GM21825 (cell line): ENCODE data around the gene GPR55.

Source experiments
- ATAC-seq: cut with Tn5 transposase; IDR thresholded peaks from one replicate; pipeline ENCODE4 v1.9.1; 2021; ENCODE audit warnings: mild to moderate bottlenecking, moderate library complexity; ENCODE audit not compliant: unreplicated experiment

Gene GPR55

GRCh38 chr2:230870544-230871360, 54.3 kb downstream of the GPR55 start:
- ATAC-seq, result no peak

DNA sequence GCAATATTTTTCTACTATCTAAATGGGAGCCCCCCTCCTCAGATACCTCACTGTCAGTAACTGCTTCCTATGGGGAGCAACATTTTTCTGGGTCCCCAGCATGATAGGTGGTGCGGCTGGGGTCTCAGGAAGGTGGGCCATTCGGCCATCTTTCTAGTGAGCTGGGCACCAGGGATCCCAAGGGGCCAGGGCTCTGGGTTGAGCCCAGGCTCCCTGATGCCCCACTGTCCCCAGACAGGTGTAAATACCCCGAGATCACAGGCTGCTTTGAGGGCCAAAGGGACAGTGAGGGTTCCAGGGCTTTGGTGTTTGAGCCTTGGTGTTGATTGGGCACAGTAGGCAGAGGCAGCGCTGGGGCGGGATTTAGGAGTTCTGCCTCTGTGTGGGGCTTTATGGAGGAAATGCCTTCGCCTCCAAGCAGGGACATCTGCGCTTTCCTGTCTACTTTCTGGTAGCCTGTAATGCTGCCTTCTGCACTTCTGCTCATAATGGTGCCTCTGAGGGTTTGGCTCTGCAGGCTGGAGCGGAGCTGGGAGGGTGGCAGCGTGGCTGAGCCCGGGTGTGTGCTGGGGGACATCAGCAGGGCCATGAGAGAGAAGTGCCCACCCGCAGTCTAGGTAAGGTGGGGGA, 55.0 kb downstream of the GPR55 start:
- no peak for ATAC-seq

DNA sequence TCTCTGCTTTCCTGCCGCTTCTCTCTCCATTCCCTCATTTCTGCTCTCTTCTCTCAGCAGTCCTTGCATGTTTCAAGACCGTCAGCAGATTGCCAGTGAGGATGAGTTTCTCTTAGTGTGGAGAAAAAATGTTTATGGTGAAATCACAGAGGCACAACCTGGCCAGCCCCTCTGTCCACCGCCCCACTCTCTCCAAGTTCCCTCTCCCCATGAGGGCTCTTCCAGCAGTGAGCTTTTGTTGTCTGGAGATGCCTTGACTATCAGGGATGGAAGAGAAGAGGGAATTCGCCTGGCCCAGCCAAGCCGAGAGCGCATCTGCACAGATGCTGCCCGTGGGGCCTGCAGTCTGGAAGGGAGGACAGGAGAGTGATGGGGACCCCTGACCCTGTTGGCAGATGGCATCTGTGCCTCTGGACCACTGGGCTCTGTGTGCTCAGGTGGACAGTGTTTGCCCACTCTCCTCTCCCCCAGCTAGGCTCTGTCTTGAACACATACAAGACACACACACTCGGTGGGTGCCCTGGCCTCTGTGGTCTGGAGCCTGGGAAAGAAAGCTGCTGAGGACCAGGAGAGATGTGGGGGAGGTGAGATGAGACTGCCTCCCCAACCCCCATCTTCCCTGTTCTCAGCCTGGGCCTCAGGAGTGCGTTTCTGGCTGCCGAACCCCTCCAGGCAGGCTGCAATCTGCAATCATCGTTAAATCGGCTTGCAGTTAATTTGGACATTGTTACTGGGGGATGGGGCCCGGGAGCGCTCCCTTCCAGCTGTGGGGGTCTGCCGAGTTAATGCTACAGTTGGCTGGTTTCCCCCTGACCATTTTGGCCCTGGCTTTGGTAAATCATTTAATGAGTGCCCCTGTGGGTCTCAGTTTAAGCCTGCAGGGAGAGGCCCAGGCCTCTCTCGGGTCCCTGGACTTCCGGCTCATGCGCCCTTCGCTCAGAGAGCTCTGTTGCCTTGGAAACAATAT, 55.8 kb downstream of the GPR55 start:
- ATAC-seq, result no peak

- no peak for ATAC-seq
These were observed 56.7 kb downstream of the GPR55 start for GRCh38 chr2:230868161-230868946.

DNA sequence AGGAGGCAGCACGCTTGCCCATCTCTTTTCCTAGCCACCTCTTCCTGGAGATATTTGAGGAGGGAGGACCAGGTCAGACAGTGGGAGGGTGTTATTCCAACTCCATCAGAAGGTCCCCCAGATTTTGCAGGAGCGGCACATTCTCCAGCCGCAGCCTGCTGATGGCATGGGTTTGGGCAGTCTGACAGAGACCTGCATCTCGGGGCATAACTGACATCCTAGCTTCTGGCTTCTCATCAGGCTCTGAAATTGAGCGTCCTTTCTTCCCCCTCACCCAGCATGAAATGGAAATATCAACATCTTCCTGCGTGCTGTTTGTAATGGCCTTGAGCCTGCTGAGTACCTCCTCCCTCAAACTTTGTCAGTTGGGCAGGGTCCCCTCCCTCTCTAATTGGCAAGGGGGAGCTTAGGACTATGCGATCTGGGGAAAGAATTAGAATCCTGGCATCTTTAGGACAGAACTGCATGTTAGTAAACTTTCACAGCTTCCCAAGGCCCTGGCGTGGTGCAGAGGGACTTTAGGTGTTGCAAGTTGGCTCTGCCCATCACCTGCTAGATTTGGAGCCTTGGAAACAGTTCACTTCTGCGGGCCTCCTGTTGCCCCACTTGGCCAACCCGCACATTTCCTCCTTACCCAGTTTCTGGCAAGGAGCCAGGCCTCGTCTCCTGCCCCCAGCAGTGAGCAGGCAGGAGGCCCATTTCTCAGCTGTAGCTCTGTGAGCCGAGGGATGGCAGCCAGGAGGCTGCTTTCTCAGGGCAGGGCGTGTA, 58.1 kb downstream of the GPR55 start:
- ATAC-seq, result no peak

DNA sequence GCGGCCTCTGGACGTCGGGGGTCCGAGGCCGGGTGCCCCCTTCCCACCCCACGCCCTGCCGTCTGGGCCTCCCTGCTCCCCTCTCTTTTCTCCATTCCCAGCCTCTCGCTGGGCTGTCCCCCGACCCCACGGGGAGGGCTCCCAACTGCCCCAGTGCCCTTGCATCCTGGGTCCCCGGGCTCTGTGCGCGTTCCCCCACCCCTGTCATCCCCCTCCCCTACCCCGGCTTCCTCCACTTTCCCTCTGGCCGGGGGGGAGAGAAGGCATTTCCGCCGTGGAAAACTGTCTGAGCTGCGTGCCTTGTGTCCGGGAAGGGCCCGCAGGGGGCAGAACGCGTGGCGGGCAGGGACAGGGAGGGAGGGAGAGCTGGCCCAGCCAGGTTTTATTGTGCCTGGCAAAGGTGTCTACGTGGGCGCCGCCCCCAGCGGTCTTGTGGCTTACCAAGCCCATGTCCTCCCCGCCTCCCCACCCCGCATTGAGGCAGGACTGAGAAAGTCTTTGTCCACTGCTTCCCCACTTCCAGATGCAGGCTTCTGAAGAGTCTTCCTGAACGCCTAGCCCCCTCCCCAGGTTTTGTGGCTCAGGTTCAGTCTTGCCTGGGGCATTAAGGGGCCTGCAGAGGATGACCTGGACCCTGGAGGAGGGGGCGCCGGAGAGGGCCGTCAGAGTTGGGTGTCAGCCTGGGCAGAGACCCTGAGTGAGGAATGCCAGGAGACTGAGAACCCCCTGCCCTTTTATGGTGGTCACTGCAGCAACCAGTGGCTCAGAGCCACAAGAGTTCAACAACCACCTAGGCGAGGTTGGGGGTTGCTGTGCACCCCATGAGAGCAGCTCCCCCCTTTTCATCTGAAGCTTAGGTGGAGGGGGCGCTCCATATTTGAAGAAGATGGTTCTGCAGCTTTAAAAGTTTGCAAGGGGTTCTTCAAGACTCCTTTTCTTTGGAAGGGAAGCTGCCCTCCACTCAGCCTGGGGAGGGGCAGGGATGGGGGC, 59.0 kb downstream of the GPR55 start:
- no peak for ATAC-seq

GRCh38 chr2:230865307-230865765, 59.7 kb downstream of the GPR55 start:
- no peak for ATAC-seq

DNA sequence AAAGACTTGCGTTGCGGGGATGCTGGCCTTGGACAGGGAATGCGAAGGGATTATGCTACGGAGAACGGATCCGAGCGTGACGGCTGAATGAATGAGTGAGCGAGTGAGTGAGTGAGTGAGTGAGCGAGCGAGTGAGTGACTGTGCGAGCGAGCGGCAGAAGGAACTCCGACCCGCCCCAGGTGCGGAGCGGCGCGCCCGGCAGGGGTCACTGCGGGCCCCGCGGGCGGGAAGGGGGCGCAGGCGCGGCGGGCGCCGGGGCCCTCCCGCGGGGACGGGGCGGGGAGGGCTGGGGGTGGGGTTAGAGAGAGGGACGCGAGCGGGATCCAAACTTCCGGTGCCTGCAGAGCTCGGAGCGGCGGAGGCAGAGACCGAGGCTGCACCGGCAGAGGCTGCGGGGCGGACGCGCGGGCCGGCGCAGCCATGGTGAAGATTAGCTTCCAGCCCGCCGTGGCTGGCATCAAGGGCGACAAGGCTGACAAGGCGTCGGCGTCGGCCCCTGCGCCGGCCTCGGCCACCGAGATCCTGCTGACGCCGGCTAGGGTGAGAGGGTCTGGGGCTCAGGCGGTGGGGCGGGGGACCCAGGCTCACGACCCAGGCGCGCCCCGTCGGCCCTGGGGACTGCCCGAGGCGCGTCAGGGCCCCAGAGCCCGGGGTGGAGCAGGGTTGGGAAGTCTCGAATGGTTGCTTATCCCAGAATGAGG, 60.3 kb downstream of the GPR55 start, which contains the start of gene ITM2C:
Gene ITM2C (plus strand): TSS at position 338 of the 702 bp plus-strand sequence. CDS start 84 bp downstream, at position 422.
- peak; percentile 57 for ATAC-seq

DNA sequence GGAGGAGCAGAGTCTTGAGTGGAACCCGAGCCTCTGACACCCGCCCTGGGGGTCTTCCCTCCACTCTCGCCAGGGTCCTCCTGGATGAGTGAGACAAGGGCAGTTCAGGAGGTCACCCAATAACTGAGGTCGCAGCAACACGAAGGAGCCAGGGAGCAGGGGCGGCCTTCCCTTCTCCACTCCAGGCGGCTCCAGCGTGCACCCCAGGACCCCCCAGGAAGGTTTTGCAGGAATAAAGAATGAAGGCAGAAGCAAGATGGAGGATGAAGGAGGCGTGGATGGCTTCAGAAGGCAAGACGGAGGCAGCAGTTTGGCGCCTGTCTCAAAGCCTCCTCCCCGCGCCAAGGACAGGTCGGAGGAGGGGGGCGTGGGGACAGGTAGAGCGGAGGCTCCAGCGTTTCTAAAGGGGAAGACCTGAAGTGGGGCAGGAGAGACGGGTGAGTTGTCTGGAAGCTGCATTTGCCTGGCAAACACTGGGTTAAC, 60.9 kb downstream of the GPR55 start:
- no peak for ATAC-seq

- no peak for ATAC-seq
These were observed 61.5 kb downstream of the GPR55 start for GRCh38 chr2:230863442-230864121.

DNA sequence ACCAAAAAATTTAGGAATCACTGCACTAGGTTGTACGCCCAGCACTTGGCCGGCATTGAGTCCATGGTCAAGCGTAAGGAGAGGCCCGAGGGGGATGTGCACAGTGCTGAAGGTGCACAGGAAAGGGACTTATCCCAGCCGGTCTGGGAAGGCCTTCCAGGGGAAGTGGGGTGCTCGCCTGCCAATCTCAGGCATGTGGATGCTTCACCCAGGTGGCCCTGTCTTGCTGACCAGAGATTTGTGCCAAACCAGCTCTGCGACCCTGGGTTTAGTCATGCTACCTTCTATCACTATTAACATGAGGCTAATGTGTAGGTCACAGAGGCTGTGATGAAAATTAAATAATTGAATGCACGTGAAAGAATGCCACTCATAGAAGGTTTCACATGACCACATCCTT, 62.0 kb downstream of the GPR55 start:
- ATAC-seq, result no peak

GRCh38 chr2:230862292-230862691, 62.8 kb downstream of the GPR55 start:
- ATAC-seq, result no peak

DNA sequence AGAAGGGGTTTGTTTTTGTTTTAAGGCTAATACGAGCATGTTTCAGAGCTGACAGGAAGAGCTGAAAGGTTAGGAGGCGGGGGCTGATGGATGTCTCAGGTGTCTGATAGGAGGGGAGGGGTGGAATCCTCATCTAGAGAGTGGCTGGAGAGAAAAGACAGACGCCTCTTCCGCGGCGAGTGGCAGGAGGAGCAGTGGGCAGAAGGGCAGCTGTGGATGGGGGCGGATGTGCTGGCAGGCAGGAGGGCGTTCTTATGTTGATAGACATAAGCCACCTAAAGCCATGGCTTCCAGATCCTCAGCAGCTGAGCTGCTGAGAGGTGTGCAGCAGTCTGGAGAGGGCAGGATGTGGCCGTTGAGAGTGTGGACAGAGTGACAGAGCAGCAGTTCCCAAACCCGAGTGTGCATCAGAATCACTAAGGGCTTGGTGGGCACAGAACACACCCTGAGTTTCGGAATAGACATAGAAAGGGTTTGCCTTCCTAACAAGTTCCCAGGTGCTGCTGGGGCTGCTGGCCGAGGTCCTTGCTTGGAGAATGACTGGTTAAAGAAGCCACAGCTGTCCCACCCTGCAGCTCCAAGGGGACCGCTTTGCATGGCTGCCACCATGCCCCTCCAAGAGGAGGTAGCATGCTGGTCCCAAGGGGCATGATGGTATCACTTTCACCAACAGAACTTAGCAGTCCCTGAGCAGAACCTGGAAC, 63.3 kb downstream of the GPR55 start:
- no peak for ATAC-seq
